ENCODE measurements around the gene CFAP97.
"Not testable (repeated sequence)": the region's sequence is repeated elsewhere in the genome, so short reads cannot be mapped to it uniquely, and the experiment has no call there.

Gene CFAP97
- 76.0 reads per million, percentile 77 among the genes with 10 or more reads in this experiment for total RNA-seq

DNA sequence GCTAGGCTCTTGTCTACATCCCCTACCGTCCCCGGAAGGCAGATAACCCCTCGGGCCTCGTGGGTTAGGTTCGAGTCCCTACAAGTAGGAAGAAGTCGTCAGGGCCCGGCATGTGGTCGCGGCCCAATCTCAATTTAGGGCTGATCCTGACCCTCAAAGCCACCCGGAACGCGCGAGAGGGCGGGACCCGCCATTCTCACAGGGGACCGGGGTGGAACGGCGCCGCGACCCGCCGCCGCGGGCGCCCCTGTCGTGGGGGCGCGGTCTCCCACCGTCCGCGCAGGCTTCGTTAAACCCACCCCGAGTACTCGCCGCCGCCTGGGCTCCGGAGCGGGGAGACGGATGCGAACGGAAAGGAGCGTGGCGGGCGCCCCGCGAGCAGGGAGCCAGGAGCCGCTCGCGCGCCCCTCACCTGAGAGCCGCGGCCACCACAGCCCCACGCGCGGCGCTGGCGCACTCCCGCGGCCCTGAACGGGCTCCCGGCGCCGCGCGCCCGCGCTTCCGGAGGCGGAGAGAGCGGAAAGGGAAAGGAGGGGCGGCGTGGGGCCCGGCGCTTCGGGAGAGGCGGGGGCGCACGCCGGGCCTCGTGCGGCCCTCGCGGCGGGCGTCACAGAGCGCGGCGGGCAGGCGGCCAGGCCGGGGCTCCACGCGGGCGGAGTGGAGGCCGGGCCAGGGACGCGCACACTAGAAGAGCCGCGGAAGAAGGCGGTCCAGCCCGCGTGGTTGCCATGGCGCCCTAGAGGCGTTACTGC lies at the start of gene CFAP97:
Gene CFAP97, minus strand, starts transcription at position 515 of the 752 bp plus-strand sequence. CDS start 12,804 bp downstream, outside the sequence.
- peak; percentile 77 for DNase-seq

DNA sequence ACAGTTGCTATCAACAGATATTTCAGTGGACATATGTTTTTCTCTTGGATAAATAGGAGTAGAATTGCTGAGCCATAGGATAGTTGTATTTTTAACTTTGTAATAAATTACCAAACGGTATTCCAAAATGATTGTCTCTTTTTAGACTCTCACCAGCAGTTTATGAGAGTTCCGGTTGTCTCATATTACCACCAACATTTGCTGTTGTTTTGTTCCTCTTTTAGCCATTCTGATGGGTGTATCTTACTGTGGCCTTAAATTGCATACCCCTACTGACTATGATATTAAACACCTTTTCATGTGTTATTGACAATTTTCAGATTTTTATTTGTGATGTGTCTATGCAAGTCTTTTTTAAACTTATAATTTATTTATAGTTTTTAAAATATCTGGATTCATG lies 45.3 kb upstream of the CFAP97 start:
- no peak for DNase-seq

DNA sequence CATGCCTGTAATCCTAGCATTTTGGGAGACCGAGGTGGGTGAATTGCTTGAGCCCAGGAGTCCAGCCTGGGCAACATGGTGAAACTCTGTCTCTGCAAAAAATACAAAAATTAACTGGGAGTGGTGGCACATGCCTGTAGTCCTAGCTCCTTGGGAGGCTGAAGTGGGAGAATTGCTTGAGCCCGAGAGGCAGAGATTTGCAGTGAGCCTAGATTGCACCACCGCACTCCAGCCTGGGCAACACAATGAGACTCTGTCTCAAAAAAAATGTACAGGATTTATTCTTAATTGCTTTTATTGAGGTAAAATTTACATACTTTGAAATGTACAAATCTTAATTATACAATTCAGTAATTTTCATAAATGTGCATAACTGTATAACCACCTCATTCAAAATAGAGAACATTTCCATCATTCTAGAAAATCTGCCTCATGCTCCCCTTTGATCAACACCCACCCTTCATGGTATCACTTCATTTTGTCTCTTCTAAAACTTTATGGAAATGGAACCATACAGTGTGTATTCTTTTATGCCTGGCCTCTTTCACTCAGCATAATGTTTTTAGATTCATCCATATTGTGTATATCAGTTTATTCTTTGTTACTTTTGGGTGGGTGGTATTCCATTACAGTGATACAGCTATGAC lies 44.7 kb upstream of the CFAP97 start:
- DNase-seq = no peak

DNA sequence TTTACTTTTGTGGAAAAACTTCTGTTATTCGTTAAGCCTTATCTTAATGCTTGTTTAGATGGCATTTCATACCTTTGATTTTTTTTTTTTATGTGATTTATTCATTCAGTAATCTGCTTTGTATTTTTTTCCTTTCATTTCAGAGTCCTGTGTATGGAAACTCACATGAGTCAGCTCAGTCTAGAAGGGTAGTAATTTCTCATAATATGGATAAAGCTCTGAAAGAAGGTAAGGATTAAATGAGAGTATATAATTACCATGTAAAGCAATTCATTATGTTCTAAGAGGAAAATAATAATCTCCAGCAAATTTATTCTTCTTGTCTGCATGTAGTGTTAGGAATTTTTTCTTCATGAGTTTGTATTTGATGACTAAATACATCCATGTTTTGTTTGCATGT lies 43.4 kb upstream of the CFAP97 start:
- no peak for DNase-seq

DNA sequence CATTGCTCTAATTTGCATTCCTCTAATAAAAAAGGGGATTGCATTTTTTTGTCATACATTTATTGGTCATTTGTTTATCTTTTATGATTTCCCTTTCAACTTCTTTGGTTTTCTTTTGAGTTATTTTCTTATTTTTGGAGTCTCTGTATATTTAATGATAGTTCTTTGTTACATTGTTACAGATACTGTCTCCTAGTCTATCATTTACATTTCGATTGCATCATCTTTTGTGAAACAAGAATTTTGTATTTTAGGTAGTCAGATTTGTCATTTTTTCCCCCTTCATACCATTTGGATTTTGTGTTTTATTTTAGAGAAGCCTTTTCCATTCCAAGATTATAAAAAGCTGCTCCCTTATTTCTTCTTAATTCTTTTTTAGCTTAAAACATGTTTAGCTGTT lies 42.7 kb upstream of the CFAP97 start:
- no peak for DNase-seq

DNA sequence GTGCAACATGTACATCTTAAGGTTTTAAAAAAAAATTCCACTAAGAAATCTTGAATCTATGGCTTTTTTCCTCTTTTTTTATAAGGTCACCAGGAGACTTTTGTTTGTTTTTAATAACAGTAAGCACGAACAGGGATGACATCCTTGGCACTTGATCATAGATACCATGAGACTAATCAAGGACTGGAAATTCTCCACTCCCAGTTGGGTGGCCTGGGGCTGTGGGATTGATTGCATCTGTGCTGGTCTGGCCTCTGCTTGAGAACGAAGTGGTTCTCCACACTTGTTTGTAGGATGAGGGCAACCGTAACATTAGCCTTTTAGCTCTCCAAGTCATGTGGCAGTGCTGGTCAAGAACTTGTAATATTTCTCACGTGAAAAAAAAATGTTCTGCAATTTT lies 41.0 kb upstream of the CFAP97 start:
- DNase-seq = no peak

DNA sequence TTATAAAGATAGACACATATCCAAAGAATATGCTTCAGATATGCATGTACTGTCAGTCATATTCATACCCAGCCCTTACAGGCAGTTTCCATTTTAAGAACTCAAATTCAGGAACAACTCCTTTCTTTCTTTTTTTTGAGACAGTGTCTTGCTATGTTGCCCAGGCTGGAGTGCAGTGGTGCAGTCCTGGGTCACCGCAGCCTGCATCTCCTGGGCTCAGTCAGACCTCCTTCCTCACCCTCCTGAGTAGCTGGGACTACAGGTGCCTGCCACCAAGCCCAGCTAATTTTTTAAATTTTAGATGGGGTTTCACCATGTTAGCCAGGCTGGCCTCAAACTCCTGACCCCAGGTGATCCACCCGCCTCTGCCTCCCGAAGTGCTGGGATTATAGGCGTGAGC lies 40.1 kb upstream of the CFAP97 start:
- DNase-seq = no peak

DNA sequence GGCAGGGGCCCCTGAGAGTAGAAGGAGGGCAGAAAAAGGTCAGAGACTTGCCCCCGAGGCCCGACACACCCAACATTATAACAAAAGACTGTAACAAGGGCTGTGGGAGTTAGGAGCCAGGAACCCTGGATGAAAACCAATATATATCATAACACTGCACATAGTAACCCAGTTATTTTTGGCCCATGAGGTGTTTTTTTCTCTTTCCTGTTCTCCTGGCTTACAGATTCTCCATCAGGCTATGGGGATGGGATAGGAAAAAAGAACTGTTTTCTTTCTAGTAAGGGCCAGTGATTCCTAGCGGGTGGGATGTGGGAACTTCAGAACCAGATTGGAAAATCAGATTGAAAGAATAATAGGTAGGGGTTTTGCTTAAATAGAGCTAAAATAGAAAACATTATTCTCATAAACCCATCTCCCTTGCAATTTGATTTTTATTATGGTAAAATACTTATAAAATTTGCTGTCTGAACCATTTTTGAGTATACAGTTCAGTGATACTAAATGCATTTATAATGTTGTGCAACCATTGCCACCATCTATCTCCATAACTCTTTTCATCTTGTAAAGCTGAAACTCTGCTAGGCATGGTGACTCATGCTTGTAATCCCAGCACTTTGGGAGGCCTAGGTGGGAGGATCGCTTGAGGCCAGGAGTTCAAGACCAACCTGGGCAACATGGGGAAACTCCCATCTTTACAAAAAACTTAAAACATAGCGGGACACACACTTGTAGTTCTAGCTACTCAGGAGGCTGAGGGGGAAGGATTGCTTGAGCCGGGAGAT lies 39.1 kb upstream of the CFAP97 start:
- no peak for DNase-seq

DNA sequence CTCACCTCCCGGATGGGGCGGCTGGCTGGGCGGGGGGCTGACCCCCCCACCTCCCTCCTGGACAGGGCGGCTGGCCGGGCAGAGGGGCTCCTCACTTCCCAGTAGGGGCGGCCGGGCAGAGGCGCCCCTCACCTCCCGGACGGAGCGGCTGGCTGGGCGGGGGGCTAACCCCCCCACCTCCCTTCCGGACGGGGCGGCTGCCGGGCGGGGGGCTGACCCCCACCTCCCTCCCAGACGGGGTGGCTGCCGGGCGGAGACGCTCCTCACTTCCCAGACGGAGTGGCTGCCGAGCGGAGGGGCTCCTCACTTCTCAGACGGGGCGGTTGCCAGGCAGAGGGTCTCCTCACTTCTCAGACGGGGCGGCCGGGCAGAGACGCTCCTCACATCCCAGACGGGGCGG lies 36.7 kb upstream of the CFAP97 start:
- DNase-seq = not testable (repeated sequence)

DNA sequence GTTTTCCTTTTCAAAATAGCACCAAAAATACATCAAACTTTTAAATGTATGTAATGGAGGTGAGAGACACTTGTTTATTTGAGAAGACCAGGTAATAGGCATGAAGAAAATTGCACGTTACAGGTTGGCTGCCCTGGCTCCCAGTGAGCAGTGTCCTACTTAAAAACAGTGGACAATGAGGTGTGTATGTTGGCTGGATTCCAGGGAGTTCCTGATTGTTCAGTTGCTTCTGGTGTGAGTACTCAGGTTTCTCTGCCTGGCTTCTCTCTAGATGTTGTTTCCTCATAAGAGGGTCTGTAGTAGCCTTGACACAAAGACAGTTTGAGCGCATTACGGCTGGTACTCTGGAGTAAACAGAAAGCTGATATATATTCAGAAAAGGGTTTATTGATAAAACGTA lies 35.0 kb upstream of the CFAP97 start:
- DNase-seq = no peak

DNA sequence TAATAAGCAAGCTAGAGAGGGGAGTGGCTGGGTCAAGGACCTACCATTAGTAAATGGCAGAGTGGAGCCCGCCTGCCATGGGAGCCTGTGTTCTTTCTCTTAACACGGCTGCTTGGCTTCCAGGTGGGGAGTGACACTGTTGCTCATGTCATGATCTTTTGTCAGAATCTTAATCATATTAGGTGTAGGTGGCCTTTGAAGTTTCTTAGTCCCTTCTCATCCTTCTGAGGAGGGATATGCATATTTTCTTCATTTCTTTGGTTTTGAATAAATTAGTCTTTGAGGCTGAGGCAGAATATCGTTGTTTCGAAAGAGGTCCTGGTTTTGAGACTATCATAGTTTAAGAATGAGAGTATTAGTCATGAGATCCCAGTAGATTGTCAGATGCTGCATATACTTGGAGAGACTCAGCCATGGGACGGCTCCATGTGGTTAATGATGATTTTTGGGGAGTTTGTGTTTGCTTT lies 34.4 kb upstream of the CFAP97 start:
- no peak for DNase-seq

DNA sequence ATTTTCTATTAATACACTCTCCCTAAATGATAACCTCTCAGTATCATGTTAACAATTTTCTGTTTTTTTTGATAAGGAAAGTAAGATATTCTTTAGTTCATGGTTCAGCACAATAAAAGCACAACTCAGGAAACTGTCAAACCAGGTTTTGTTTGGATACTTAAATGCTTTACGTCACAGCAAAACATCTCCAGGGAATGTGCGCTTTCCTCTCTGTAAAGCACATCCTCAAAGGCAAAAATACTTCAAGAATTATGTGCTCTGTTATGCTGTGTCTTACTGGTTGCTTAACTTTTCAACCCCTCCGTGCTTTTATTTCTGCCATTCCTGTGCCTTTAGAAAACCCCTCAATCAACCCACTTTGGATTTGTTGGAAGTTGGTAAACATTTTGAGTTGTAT lies 33.4 kb upstream of the CFAP97 start:
- no peak for DNase-seq

DNA sequence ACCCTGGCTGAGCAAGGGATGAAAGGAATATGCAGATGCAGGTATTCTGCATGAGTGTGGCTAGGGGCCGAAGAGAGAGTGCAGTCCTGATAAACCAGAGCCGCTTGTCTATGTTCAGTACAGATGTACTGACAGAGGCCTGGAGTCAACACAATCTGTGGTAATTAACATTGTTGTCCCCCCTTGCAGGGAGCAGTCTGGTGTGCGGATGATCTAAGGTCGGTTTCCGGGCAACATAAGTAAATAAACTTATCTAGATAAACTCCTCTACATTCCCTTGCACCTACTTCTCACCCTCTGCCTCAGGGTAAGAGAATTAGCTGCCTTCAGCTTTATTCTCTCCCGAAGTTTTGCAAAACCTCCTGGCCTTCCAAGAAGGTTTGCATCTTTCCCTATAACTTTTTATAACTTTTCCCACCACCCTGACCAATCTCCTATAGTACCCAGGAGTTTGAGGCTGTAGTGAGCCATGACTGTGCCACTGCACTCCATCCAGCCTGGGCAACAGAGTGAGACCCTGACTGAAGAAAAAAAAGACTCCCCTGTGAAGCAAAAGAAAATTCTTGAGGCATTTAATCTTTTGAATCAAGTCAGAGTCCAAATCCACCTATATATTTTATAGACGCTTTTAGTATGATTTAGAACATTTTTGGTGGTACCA lies 32.2 kb upstream of the CFAP97 start:
- no peak for DNase-seq

DNA sequence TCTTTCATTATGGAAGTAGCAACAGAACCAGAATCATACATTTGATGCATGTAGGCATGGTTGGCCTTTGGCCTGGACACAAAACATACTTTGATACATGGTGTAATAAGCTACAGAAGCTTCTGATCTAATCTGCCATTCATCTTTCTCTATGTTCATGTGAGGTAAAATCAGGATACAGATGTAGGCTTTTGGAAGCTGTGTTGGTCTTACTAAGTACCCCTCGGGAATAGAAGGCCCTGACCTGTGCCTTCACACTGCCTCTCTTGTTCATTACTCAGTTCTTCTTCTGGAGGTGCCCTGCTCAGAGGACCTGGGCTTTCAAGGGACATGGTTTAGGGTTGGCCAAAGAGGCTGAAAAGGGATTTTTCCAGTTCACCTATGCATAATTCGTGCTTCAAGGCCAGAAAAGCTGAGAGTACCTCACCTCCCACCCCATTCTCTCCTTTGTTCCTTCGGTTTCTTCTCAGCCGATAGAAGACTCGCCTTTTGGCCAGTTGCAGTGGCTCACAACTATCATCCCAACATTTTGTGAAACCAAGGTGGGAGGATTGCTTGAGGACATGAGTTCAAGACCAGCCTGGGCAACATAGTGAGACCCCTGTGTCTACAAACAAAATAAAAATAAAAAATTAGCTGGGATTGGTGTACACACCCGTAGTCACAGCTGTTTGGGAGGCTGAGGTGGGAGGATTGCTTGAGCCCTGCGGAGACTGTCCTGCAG lies 31.5 kb upstream of the CFAP97 start:
- DNase-seq = no peak

DNA sequence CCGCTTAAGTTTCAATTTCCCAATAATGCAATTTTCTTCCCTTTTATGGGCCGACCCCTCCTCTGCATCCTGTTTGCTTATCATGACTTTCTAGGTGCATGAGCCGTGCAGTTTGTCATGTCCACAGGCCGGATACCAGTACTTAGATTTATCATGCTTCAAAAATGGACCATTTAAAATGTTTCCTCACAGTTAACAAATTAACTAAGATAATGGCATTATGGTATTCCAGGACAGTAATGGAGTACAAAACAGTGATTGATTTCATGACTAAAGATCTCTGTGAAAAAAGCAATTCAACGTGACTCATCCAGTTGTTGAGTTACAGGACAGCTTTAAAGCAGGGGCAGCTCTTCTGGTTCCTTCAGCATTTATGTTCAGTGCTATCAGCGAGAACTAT lies 28.6 kb upstream of the CFAP97 start:
- no peak for DNase-seq

DNA sequence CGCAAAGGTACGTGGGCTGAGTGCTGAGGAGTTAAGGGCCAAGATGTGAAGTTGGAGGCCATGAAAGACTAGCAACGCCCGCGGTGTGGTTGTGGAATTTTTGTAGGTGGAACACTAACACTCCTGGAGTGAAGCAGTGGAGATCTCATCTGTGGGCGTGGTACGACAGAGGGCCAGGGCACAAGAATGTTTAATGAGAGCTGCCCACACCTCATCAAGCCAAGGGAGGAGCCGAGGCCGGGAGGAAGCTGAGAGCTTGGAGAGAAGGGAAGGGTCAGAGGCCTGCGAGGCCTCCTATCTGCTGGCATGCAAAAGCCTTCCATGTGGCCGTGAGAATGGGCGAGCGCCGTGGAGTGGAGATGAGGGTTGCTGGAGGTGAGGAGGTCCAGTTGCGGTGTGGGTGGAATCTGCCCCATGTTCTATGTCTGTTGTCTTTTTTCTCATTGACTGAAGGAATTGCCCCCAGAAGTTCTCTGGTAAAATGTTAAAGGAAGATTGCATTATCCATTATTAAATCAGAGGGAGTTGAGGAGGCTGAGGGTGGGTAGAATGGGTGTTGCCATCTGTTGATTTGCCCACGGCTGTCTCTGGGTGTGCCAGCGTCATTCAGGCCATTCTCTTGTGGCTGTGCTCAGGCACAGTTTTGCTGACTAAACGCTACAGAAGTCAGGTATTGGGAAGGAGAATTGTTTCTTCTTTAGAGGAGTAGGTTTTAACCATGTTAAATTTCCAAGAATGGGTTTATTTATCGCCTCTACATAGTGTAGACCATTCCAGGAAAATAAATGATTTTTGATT lies 25.4 kb upstream of the CFAP97 start:
- no peak for DNase-seq

DNA sequence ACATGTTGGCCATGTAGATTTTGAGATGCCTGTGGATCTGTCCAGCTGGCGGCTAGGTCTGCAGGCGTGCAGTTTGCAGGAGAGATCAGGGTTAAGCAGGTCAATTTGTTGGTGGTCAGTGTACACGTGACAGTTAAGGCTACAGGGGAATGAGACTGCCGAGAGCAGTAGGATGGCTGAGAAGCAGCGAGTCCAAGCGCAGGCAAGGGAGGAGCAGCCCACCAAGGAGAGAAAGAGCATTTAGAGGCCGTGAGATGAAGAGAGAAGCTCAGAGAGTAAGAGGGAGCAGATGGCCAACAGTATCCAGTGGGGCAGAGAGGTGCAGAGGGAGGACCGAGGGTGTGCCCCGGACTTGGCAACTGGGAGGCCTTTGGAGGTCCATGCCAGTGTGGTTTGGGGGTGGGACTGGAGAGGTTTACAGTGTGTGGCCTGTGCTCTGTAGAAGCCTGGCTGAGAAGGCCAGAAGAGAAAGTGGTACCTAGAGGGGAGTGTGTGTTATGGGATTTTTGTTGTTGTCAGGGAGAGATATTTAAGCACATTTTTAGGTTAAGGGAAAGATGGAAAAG lies 24.0 kb upstream of the CFAP97 start:
- DNase-seq = no peak

DNA sequence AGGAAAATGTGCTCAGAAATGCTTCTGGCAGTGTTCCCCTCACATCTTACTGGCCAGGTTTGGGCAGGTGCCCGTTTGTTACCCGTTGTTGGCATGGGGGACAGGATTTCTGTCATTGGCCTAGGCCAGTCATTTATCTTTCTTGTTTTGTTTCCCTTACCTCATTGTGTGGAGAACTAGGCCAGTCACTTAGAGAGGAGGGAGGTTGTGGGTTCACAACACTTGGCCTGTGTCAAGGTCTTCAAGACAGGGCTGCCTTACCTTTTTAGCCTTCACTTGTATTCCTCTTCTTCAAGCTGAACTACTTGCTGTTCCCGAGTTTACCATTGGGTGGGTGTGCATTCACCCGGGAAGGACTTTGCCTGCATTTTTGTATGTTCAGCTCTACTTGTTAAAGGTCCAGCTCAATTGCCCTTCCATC lies 23.3 kb upstream of the CFAP97 start:
- no peak for DNase-seq

DNA sequence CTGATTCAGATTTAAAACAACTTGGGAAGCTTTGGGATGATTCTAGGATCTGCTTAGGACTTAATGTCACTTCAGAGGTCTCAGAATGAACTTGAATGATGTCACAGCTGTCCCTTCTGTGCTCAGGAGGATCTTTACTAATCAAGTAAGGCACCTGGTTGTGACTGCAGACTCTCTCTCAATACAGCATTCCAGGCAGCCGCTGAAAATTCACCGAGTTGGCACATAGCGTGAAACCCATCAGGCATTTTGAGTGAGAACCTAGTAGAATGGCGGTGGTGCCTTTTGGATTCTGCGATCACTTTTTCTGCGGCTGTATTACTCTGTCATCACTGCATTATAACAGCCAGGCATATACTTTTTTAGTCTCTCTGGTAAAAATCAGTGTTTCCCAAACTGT lies 22.1 kb upstream of the CFAP97 start:
- no peak for DNase-seq

DNA sequence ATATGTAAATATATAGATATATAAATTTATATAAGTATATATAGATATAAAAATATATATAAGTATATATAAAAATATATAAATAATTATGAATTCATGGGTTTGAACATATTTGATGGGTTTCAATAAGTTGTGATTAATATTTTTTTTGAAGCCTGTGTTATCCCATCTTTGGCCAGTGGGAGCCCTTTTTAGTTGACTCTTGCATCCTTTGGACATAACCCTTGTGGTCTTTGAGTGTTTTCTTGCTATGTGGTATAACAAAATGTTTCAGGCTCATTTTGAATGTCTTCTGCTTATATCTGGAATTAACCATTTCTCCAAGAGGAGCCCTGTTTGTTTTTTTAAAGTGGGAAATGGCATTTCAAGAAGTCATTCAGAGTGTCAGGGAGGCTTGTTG lies 20.8 kb upstream of the CFAP97 start:
- no peak for DNase-seq

DNA sequence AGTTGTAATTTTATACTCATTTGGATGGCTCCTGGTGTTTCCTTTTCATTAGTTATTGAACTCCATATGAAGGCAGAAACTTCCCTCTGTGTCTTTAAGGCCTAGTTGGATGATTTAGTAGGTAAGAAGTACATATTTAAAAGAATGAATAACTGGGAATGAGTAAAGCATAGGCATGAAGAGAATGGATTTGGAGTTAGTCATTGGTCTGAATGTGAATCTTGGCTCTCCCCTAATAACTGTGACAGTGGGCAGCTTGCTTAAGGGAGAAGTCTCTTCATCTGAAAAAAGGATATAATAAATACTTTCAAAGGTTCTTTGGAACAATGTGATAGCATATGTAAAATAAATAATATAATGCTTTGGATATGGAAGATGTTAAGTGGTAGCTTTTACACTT lies 18.8 kb upstream of the CFAP97 start:
- no peak for DNase-seq
